CD8-positive, alpha-beta memory T cell (primary cell): ENCODE results near the gene PLEKHA6. TPM values are rescaled to one million over a fixed set of nuclear protein-coding genes. Genes with fewer than 3 reads are reported as not detected.

ENCODE experiments used
- CTCF ChIA-PET: fragments of 350-600 bp; sonication (Branson Sonifier 250); formaldehyde crosslinking; loops from one replicate; lab custom pipeline; 2021; ENCODE audit warnings: antibody characterized with exemption; lab: Charles Lee
- POLR2A ChIA-PET: fragments of 350-600 bp; sonication (Branson Sonifier 250); formaldehyde crosslinking; loops from one replicate; lab custom pipeline; 2021; ENCODE audit warnings: antibody characterized with exemption; lab: Charles Lee
- DNase-seq, 5 donors: peaks; one replicate each; pipeline versions ENCODE4 v3.0.0 to v3.0.0-alpha.2; 2020 to 2022; ENCODE audit warnings: mixed read lengths in 1 of 5
- H3K27ac ChIP-seq: one replicate; pipeline ENCODE4 v1.7.0; 2013; ENCODE audit warnings: low read depth, mild to moderate bottlenecking, low read length, moderate library complexity
- H3K27me3 ChIP-seq: 2 replicates; pipeline ENCODE4 v1.7.0; 2013; ENCODE audit warnings: low read length, mild to moderate bottlenecking; ENCODE audit not compliant: insufficient read depth, poor library complexity, severe bottlenecking
- H3K36me3 ChIP-seq: 2 replicates; pipeline ENCODE4 v1.7.0; 2013; ENCODE audit warnings: mild to moderate bottlenecking, low read length, moderate library complexity; ENCODE audit not compliant: insufficient read depth
- H3K4me1 ChIP-seq: 2 replicates; pipeline ENCODE4 v1.7.0; 2013; ENCODE audit warnings: mild to moderate bottlenecking, low read length, moderate library complexity; ENCODE audit not compliant: insufficient read depth
- H3K4me3 ChIP-seq: 2 replicates; pipeline ENCODE4 v1.7.0; 2013; ENCODE audit warnings: mild to moderate bottlenecking, low read length
- H3K9me3 ChIP-seq: 2 replicates; pipeline ENCODE4 v1.7.0; 2013; ENCODE audit warnings: mild to moderate bottlenecking, low read length
- H3K27ac Mint-ChIP-seq, 8 donors: one replicate each; pipeline ENCODE4 v1.8.0; 2020 to 2021; ENCODE audit warnings: mixed read lengths in 8 of 8, mild to moderate bottlenecking in 6 of 8, inconsistent platforms in 3 of 8, moderate library complexity in 3 of 8
- H3K27me3 Mint-ChIP-seq, 2 donors: one replicate each; pipeline ENCODE4 v1.8.0; 2020 to 2021; ENCODE audit warnings: mixed read lengths in 2 of 2, mild to moderate bottlenecking in 1 of 2, moderate library complexity in 1 of 2
- H3K36me3 Mint-ChIP-seq, 3 donors: one replicate each; pipeline ENCODE4 v1.8.0; 2020 to 2021; ENCODE audit warnings: mixed read lengths in 3 of 3, inconsistent platforms in 1 of 3, mild to moderate bottlenecking in 1 of 3
- H3K4me1 Mint-ChIP-seq, 3 donors: one replicate each; pipeline ENCODE4 v1.8.0; 2020 to 2021; ENCODE audit warnings: mixed read lengths in 3 of 3, inconsistent platforms in 1 of 3, mild to moderate bottlenecking in 1 of 3
- H3K4me3 Mint-ChIP-seq, 7 donors: one replicate each; pipeline ENCODE4 v1.8.0; 2020 to 2021; ENCODE audit warnings: mixed read lengths in 7 of 7, mild to moderate bottlenecking in 6 of 7, moderate library complexity in 4 of 7, inconsistent platforms in 2 of 7
- H3K9me3 Mint-ChIP-seq, 5 donors: one replicate each; pipeline ENCODE4 v1.8.0; 2020 to 2022; ENCODE audit warnings: mixed read lengths in 5 of 5, mild to moderate bottlenecking in 3 of 5, moderate library complexity in 2 of 5, inconsistent platforms in 1 of 5
- polyA plus RNA-seq: library from polyadenylated mRNA; unstranded; fragments of 300-500 nt; fragmentation: Illumina TruSeq; gene quantifications from one replicate; pipeline ENCODE4 v1.2.3, GENCODE V29; 2021
- total RNA-seq, 2 experiments: library from RNA; stranded (reverse); gene quantifications; one replicate each; pipeline ENCODE4 v1.2.3, GENCODE V29; 2021

The PLEKHA6 gene
- total and polyA plus RNA-seq, 3 experiments from 2014 or later, result 0.09 to 0.13 TPM; not detected in 1

- CTCF ChIA-PET, result interaction anchor here (1.5 kb wide), 1 partner anchor 17 kb away, joined by 3 read pairs; no protein-coding TSS in a partner anchor
- H3K9me3 Mint-ChIP-seq, result no peaks in the 10 kb centered on the region
- no peaks in the 10 kb centered on the region for H3K9me3 ChIP-seq
- H3K4me3 Mint-ChIP-seq, result no peak overlapping the region
- DNase-seq, result no peak
- H3K27ac Mint-ChIP-seq, result no peak overlapping the region
- no peak overlapping the region for H3K4me3 ChIP-seq
- H3K36me3 ChIP-seq, result no peaks in the 10 kb centered on the region
- H3K36me3 Mint-ChIP-seq, result no peaks in the 10 kb centered on the region
- no peaks in the 10 kb centered on the region for H3K4me1 ChIP-seq
- no peaks in the 10 kb centered on the region for H3K27me3 ChIP-seq
- H3K4me1 Mint-ChIP-seq, result no peaks in the 10 kb centered on the region
- peaks cover 4% of the 10 kb centered on the region in 2 donors for H3K27me3 Mint-ChIP-seq
- no peak overlapping the region for H3K27ac ChIP-seq
- POLR2A ChIA-PET, result no interaction called here
Measured at GRCh38 chr1:204265665-204266064, 94.1 kb downstream of the PLEKHA6 start.

- H3K36me3 Mint-ChIP-seq, result no peaks in the 10 kb centered on the region
- CTCF ChIA-PET, result interaction anchor here (1.5 kb wide), 1 partner anchor 18 kb away, joined by 3 read pairs; no protein-coding TSS in a partner anchor
- H3K27ac ChIP-seq, result no peak overlapping the region
- H3K4me3 ChIP-seq, result no peak overlapping the region
- H3K9me3 ChIP-seq, result no peaks in the 10 kb centered on the region
- no peak for DNase-seq
- H3K27me3 ChIP-seq, result no peaks in the 10 kb centered on the region
- no peaks in the 10 kb centered on the region for H3K36me3 ChIP-seq
- peaks cover 4% of the 10 kb centered on the region in 2 donors for H3K27me3 Mint-ChIP-seq
- no peak overlapping the region for H3K4me3 Mint-ChIP-seq
- H3K9me3 Mint-ChIP-seq, result no peaks in the 10 kb centered on the region
- H3K27ac Mint-ChIP-seq, result no peak overlapping the region
- H3K4me1 Mint-ChIP-seq, result no peaks in the 10 kb centered on the region
- no peaks in the 10 kb centered on the region for H3K4me1 ChIP-seq
- POLR2A ChIA-PET, result no interaction called here
Measured at GRCh38 chr1:204264805-204265204, 94.9 kb downstream of the PLEKHA6 start.

- H3K4me1 ChIP-seq, result no peaks in the 10 kb centered on the region
- H3K9me3 ChIP-seq, result no peaks in the 10 kb centered on the region
- H3K4me1 Mint-ChIP-seq, result no peaks in the 10 kb centered on the region
- H3K36me3 ChIP-seq, result no peaks in the 10 kb centered on the region
- no peak overlapping the region for H3K27ac ChIP-seq
- no peaks in the 10 kb centered on the region for H3K27me3 ChIP-seq
- no peak for DNase-seq
- peaks cover 4% of the 10 kb centered on the region in 2 donors for H3K27me3 Mint-ChIP-seq
- no peak overlapping the region for H3K4me3 Mint-ChIP-seq
- no peak overlapping the region for H3K4me3 ChIP-seq
- POLR2A ChIA-PET, result no interaction called here
- H3K27ac Mint-ChIP-seq, result peak overlapping the region in 1 of 8 donors; percentile 85
- CTCF ChIA-PET, result no interaction called here
- H3K36me3 Mint-ChIP-seq, result no peaks in the 10 kb centered on the region
- no peaks in the 10 kb centered on the region for H3K9me3 Mint-ChIP-seq
Measured at GRCh38 chr1:204263254-204263910, 96.3 kb downstream of the PLEKHA6 start.

DNA sequence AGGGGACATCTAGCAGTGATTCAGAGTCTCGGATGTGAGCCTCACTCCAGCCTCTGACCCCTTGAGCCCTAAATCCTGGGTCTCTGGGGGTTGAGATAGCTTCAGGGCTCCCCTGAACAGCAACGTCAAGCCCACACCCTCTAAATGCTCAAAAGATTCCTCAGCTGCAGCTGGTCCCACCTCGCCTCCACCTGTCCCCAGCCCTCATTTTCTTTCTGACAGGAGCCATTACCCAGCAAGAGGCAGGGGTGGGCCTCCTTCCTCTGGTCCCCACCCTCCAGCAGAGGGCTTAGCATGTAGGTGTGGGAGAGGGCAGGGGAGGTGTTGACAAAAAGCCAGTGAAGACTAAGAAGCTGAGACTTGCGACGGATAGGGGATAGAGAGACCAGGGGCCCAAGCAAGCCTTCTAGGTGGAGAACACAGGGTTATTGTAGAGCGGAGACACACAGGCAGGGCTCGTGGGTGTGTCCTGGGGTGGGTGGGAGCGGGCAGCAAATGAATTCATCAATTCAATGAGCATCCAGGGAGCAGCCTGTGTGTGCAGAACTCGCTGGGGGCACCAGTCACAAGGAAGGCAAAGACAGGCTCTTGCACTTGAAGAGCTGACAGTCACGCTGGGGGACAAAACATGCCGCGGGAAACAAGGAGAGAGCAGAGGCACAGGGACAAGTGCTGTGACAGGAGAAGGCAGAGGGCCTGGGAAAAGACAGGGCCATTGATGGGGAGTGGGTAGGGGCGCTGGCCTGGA, 97.0 kb downstream of the PLEKHA6 start:
- no peaks in the 10 kb centered on the region for H3K4me1 Mint-ChIP-seq
- ChIA-PET POLR2A (no interaction called here), CTCF (no interaction called here)
- H3K27me3 Mint-ChIP-seq, result peaks cover 4% of the 10 kb centered on the region in 2 donors
- H3K4me1 ChIP-seq, result no peaks in the 10 kb centered on the region
- H3K27ac ChIP-seq, result no peak overlapping the region
- no peaks in the 10 kb centered on the region for H3K36me3 Mint-ChIP-seq
- no peak overlapping the region for H3K27ac Mint-ChIP-seq
- H3K4me3 ChIP-seq, result no peak overlapping the region
- H3K4me3 Mint-ChIP-seq, result no peak overlapping the region
- H3K9me3 Mint-ChIP-seq, result no peaks in the 10 kb centered on the region
- no peaks in the 10 kb centered on the region for H3K36me3 ChIP-seq
- no peaks in the 10 kb centered on the region for H3K9me3 ChIP-seq
- no peaks in the 10 kb centered on the region for H3K27me3 ChIP-seq
- DNase-seq, result no peak

GRCh38 chr1:204261746-204262505, 97.8 kb downstream of the PLEKHA6 start:
- H3K36me3 Mint-ChIP-seq, result no peaks in the 10 kb centered on the region

DNA sequence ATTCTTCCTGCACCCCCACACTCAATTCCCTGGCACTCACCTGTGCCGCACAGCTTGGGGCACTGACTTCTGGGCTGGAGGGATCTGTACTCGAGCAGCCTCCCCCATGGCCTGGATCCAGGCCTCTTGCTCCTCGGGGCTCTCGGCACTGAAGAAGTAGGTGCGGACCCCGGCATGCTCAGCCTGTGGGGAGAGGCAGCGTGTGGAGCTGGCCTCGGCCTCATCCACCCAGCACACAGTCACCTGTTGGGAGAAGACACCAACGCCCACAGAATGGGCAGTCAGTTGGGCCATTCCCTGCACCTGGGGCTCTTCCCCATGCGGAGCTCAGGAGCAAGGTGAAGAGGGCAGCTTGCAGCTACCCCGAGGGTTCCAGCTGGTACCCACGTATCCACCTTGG, 98.5 kb downstream of the PLEKHA6 start:
- H3K9me3 Mint-ChIP-seq, result no peaks in the 10 kb centered on the region
- Histone ChIP-seq H3K27me3 (no peaks in the 10 kb centered on the region), H3K36me3 (no peaks in the 10 kb centered on the region), H3K27ac (no peak overlapping the region), H3K9me3 (no peaks in the 10 kb centered on the region), H3K4me1 (no peaks in the 10 kb centered on the region), H3K4me3 (no peak overlapping the region)
- no peaks in the 10 kb centered on the region for H3K36me3 Mint-ChIP-seq
- no peak overlapping the region for H3K4me3 Mint-ChIP-seq
- DNase-seq, result no peak
- H3K27ac Mint-ChIP-seq, result no peak overlapping the region
- POLR2A ChIA-PET, result no interaction called here
- peaks cover 0 to 4% of the 10 kb centered on the region in 2 donors for H3K27me3 Mint-ChIP-seq
- CTCF ChIA-PET, result interaction anchor here (0.8 kb wide), 1 partner anchor 17 kb away, joined by 3 read pairs; no protein-coding TSS in a partner anchor
- H3K4me1 Mint-ChIP-seq, result no peaks in the 10 kb centered on the region

More at GRCh38 chr1:204261746-204262505, 97.8 kb downstream of the PLEKHA6 start:
- POLR2A ChIA-PET, result no interaction called here
- Mint-ChIP-seq H3K4me1 (no peaks in the 10 kb centered on the region), H3K9me3 (no peaks in the 10 kb centered on the region), H3K4me3 (no peak overlapping the region), H3K27me3 (peaks cover 1 to 4% of the 10 kb centered on the region in 2 donors), H3K27ac (no peak overlapping the region)
- H3K9me3 ChIP-seq, result no peaks in the 10 kb centered on the region
- H3K36me3 ChIP-seq, result no peaks in the 10 kb centered on the region
- no peak overlapping the region for H3K27ac ChIP-seq
- H3K27me3 ChIP-seq, result no peaks in the 10 kb centered on the region
- no peak for DNase-seq
- no peaks in the 10 kb centered on the region for H3K4me1 ChIP-seq
- no peak overlapping the region for H3K4me3 ChIP-seq
- CTCF ChIA-PET, result no interaction called here

DNA sequence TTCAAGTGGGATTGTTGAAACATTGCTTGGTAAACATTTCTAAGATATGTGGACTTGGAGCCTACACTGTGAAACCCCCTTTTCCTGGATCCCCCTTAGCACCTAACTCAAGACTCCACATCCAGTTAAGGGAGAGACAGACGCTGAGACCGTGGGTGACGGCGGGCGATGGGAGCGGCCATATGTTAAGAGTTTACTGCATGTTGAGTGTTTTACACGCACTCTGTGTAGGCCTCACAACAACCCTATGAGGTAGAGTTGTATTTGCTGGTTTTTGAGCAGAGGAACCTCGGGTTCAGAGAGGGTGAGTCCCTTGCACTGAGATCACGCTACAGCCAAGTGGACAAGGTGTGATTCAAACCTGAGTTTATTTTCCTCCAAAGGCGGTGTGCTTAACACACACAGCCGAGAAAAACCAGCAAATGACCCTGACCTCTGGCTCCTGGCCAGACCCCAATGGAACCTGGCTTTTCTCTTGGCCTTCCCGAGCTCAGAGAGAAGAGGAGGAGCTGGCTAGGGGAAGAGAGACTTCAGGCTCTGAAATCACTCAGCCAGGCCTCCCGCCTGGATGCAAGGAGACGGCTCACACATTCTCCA, 99.0 kb downstream of the PLEKHA6 start:
- Histone ChIP-seq H3K4me1 (no peaks in the 10 kb centered on the region), H3K4me3 (no peak overlapping the region), H3K27me3 (no peaks in the 10 kb centered on the region), H3K9me3 (no peaks in the 10 kb centered on the region), H3K36me3 (no peaks in the 10 kb centered on the region), H3K27ac (no peak overlapping the region)
- H3K27ac Mint-ChIP-seq, result no peak overlapping the region
- ChIA-PET CTCF (interaction anchor here (0.8 to 1.0 kb wide), 2 partner anchors 18 to 102 kb away, joined by 3 to 4 read pairs; no protein-coding TSS in a partner anchor), POLR2A (no interaction called here)
- H3K4me1 Mint-ChIP-seq, result no peaks in the 10 kb centered on the region
- no peak for DNase-seq
- H3K4me3 Mint-ChIP-seq, result no peak overlapping the region
- H3K9me3 Mint-ChIP-seq, result no peaks in the 10 kb centered on the region
- no peaks in the 10 kb centered on the region for H3K36me3 Mint-ChIP-seq
- peaks cover 0 to 4% of the 10 kb centered on the region in 2 donors for H3K27me3 Mint-ChIP-seq
